NT2/D1 (cell line): ENCODE measurements around the gene SNX7.

Experiments used
- SUZ12 ChIP-seq: IDR thresholded peaks from 2 replicates; pipeline ENCODE4 v1.6.1; 2011; ENCODE audit not compliant: insufficient read length, insufficient read depth; ENCODE audit errors: extremely low read depth
- ZNF274 ChIP-seq: IDR thresholded peaks from 2 replicates; pipeline ENCODE4 v1.6.1; 2011; ENCODE audit warnings: mild to moderate bottlenecking, low read depth, low read length

DNA sequence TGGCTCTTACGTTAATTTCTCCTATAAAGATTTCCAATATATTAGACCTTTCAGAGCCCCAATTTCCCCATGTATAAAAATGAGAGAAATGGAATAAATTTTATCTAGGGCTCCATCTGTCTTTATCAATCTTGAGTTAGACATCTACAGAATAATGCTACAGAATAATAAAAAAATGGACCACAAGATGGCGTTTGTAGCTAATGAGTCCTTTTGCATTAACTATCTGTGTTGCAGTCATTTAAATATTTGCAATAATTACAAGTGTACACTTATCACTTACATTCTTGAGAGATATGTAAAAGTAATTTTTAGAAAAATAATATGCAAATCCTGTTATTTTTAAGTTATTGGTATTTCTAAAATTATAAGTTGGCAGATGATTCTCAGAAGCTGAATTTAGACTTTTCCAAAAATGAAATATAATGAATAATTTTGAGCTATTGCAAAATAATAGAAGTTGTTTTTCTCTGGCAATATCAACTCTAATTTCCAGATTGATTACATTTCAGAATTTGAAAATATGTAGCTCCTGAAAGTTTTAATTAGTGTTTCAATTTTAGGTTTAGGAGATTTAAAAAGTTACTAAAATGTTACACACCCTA lies 87.7 kb downstream of the SNX7 start:
- TF ChIP-seq ZNF274 (no peak), SUZ12 (no peak)
